GM18870 (cell line): ENCODE measurements around the gene TIPRL.
A peak's percentile ranks its signal among the peaks of the same experiment; 100 is the strongest.
"Not testable (repeated sequence)": the region's sequence is repeated elsewhere in the genome, so short reads cannot be mapped to it uniquely, and the experiment has no call there.

Experiments
- ATAC-seq: cut with Tn5 transposase; IDR thresholded peaks from one replicate; pipeline ENCODE4 v1.9.1; 2021; ENCODE audit warnings: moderate library complexity; ENCODE audit not compliant: unreplicated experiment

The TIPRL gene

GRCh38 chr1:168178638-168179437 is at the start of gene TIPRL:
TSS of gene TIPRL (plus strand) at chr1:168178962. CDS start at chr1:168179078, 116 bp downstream.
- peak; percentile 83 for ATAC-seq

- no peak for ATAC-seq
Measured at GRCh38 chr1:168129933-168130332, 48.8 kb upstream of the TIPRL start.

GRCh38 chr1:168134132-168134531 is 44.6 kb upstream of the TIPRL start:
- no peak for ATAC-seq

- ATAC-seq: no peak
Measured at GRCh38 chr1:168134642-168135041, 44.1 kb upstream of the TIPRL start.

GRCh38 chr1:168135116-168135920 is 43.4 kb upstream of the TIPRL start:
- no peak for ATAC-seq

GRCh38 chr1:168135921-168136708 is 42.6 kb upstream of the TIPRL start:
- no peak for ATAC-seq

GRCh38 chr1:168136709-168137514 is 41.9 kb upstream of the TIPRL start, which contains the start of gene GPR161:
TSS of gene GPR161 (minus strand) at chr1:168136930. CDS start at chr1:168104850, 32,080 bp downstream.
- no peak for ATAC-seq

GRCh38 chr1:168137515-168137821 is 41.3 kb upstream of the TIPRL start:
- no peak for ATAC-seq

GRCh38 chr1:168138134-168138533 is 40.6 kb upstream of the TIPRL start:
- ATAC-seq: no peak

GRCh38 chr1:168139070-168139469 is 39.7 kb upstream of the TIPRL start:
- no peak for ATAC-seq

- ATAC-seq: no peak
Measured at GRCh38 chr1:168141871-168142385, 36.8 kb upstream of the TIPRL start.

- peak; percentile 84 for ATAC-seq
Measured at GRCh38 chr1:168145184-168146159, 33.3 kb upstream of the TIPRL start.

GRCh38 chr1:168146160-168146539 is 32.6 kb upstream of the TIPRL start:
- no peak for ATAC-seq

GRCh38 chr1:168146626-168147025 is 32.1 kb upstream of the TIPRL start:
- ATAC-seq: no peak

GRCh38 chr1:168148916-168149315 is 29.8 kb upstream of the TIPRL start:
- peak; percentile 79 for ATAC-seq

- ATAC-seq: no peak
Measured at GRCh38 chr1:168150283-168150682, 28.5 kb upstream of the TIPRL start.

- ATAC-seq: no peak
Measured at GRCh38 chr1:168151935-168152334, 26.8 kb upstream of the TIPRL start.

GRCh38 chr1:168154707-168155106 is 24.1 kb upstream of the TIPRL start:
- not testable (repeated sequence) for ATAC-seq

GRCh38 chr1:168155910-168156309 is 22.9 kb upstream of the TIPRL start:
- ATAC-seq: no peak
